ENCODE data around the gene SLC16A11. TPM values are rescaled to one million over a fixed set of nuclear protein-coding genes. Genes with fewer than 3 reads are reported as not detected.
A peak's percentile ranks its signal among the peaks of the same experiment; 100 is the strongest.
"Not testable (repeated sequence)": the region's sequence is repeated elsewhere in the genome, so short reads cannot be mapped to it uniquely, and the experiment has no call there.

Gene SLC16A11
- total RNA-seq, 4 donors from 2014 or later: 0.14 to 10.0 (median 0.85) TPM

- no peak for TF ChIP-seq CTCF (IDR thresholded peaks at IDR 0.05)
- no peak for TF ChIP-seq POLR2A (IDR thresholded peaks at IDR 0.05)
- Histone ChIP-seq H3K4me3 (no peak overlapping the region), H3K36me3 (no peaks in the 10 kb centered on the region), H3K27me3 (no peaks in the 10 kb centered on the region), H3K9me3 (no peaks in the 10 kb centered on the region), H3K4me1 (peaks cover 0 to under 1% of the 10 kb centered on the region in 2 donors), H3K27ac (no peak overlapping the region)
- DNase-seq: no peak
- intact Hi-C loops (cut with DNase I; ENCODE audit: low total_unique reads): no loop called here
Observed at GRCh38 chr17:7048968-7049367, 5.1 kb upstream of the SLC16A11 start.

DNA sequence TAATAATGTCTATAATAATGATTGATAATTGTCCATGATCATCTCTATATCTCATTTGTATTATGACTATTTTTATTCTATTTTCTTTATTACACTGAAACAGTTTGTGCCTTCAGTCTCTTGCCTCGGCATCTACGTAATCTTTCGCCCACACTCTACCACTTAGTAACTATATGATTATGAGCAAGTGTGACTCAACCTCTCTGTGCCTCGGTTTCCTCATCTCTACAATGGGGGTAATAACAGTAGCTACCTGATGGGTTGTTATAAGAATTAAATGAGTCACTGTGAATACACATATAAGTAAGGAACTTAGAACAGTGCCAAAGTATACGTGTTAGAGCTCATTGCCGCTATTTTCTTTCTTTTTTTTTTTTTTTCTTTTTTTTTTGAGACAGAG lies 3.7 kb upstream of the SLC16A11 start:
- Histone ChIP-seq H3K4me1 (peaks cover 0 to 13% of the 10 kb centered on the region in 2 donors), H3K4me3 (no peak overlapping the region), H3K9me3 (no peaks in the 10 kb centered on the region), H3K27ac (no peak overlapping the region), H3K27me3 (peaks cover 0 to 10% of the 10 kb centered on the region in 2 donors), H3K36me3 (no peaks in the 10 kb centered on the region)
- no peak for DNase-seq
- no peak for TF ChIP-seq POLR2A (IDR thresholded peaks at IDR 0.05)
- TF ChIP-seq CTCF (IDR thresholded peaks at IDR 0.05): no peak
- intact Hi-C loops (cut with DNase I; ENCODE audit: low total_unique reads): no loop called here

GRCh38 chr17:7046725-7047397 lies 3.0 kb upstream of the SLC16A11 start:
- peak overlapping the region; percentile 25 to 27 for H3K4me3 ChIP-seq
- H3K4me1 ChIP-seq: peaks cover 0 to 19% of the 10 kb centered on the region in 2 donors
- H3K36me3 ChIP-seq; H3K9me3 ChIP-seq; intact Hi-C loops (cut with DNase I; ENCODE audit: low total_unique reads): not testable (repeated sequence)
- H3K27ac ChIP-seq: peak overlapping the region; percentile 64 to 72
- H3K27me3 ChIP-seq: peaks cover 0 to 15% of the 10 kb centered on the region in 2 donors
- peak; percentile 58 to 66 for DNase-seq

GRCh38 chr17:7046127-7046724 lies 2.3 kb upstream of the SLC16A11 start:
- intact Hi-C loops (cut with DNase I; ENCODE audit: low total_unique reads): no loop called here
- Histone ChIP-seq H3K27ac (peak overlapping the region; percentile 64 to 72), H3K4me1 (peaks cover 0 to 19% of the 10 kb centered on the region in 2 donors), H3K9me3 (no peaks in the 10 kb centered on the region), H3K4me3 (peak overlapping the region; percentile 25 to 27), H3K36me3 (no peaks in the 10 kb centered on the region), H3K27me3 (peaks cover 0 to 15% of the 10 kb centered on the region in 2 donors)
- peak in 1 of 4 experiments; percentile 14 for TF ChIP-seq CTCF (IDR thresholded peaks at IDR 0.05)
- TF ChIP-seq POLR2A (IDR thresholded peaks at IDR 0.05): no peak
- no peak for DNase-seq

DNA sequence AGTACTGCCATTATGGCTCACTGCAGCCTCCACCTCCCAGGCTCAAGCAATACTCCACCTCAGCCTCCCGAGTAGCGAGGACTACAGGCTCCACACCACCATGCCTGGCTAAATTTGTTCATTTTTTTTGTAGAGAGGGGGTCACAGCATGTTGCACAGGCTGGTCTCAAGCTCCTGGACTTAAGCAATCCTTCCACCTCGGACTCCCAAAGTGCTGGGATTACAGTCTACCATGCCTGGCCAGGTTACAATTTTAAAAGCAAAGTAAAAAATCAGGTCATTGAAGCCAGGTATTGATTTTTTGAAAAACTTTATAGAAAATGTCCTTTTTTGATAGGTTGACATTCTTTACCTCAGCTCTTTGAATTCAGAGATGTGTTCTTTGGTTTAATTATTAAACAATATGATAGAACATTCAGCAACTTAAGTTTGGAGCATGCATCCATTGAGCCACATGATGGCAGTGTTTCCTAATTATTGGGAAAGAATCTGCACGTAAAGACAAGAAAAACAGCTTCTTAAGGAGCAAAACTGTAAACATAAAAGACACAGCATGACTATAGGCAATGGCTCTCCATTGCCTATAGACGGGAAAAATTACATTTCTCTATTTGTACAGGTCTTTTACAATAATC lies 1.7 kb upstream of the SLC16A11 start:
- H3K27ac ChIP-seq: peak overlapping the region in 1 of 2 donors; percentile 64

More for the DNA sequence above, 1.7 kb upstream of the SLC16A11 start:
- H3K9me3 ChIP-seq: no peaks in the 10 kb centered on the region
- peak overlapping the region in 1 of 2 donors; percentile 27 for H3K4me3 ChIP-seq
- peaks cover 0 to 15% of the 10 kb centered on the region in 2 donors for H3K27me3 ChIP-seq
- intact Hi-C loops (cut with DNase I; ENCODE audit: low total_unique reads): no loop called here
- H3K36me3 ChIP-seq: no peaks in the 10 kb centered on the region
- H3K4me1 ChIP-seq: peaks cover 0 to 19% of the 10 kb centered on the region in 2 donors
- no peak for DNase-seq
- peak; percentile 72 to 89 (median 85) for TF ChIP-seq CTCF (IDR thresholded peaks at IDR 0.05)
- no peak for TF ChIP-seq POLR2A (IDR thresholded peaks at IDR 0.05)
